H1 (cell line): ENCODE measurements around the gene RNF141. TPM values are rescaled to one million over a fixed set of nuclear protein-coding genes. Genes with fewer than 3 reads are reported as not detected.

Source experiments
- CTCF ChIA-PET: fragments of 300-600 bp; sonication (Branson Sonifier 250); formaldehyde crosslinking; loops from one replicate; lab custom pipeline; 2021; ENCODE audit not compliant: partially characterized antibody; lab: Charles Lee
- POLR2A ChIA-PET: fragments of 300-600 bp; sonication (Branson Sonifier 250); formaldehyde crosslinking; loops from one replicate; lab custom pipeline; 2021; ENCODE audit warnings: inconsistent platforms; ENCODE audit not compliant: partially characterized antibody; lab: Charles Lee
- DNase-seq, 2 experiments: peaks; one replicate each; pipeline versions ENCODE4 v3.0.0 to v3.0.0-alpha.2; 2010 to 2022; ENCODE audit warnings: low spot score in 2 of 2, low read depth in 1 of 2, mixed read lengths in 1 of 2
- FAIRE-seq: peaks from 2 replicates; lab custom pipeline; 2011; peaks lifted over from hg19 to GRCh38; lab: Jason Lieb, UNC
- H2AFZ ChIP-seq: 2 replicates; pipeline ENCODE4 v1.8.1; 2012; ENCODE audit warnings: low read length, inconsistent platforms
- H2AK5ac ChIP-seq: 2 replicates; pipeline ENCODE4 v1.6.1; 2013; ENCODE audit warnings: low read depth, low read length
- H2BK120ac ChIP-seq: replicated peaks from 2 replicates; pipeline ENCODE3; 2013; ENCODE audit warnings: low read depth, low read length, inconsistent platforms
- H2BK12ac ChIP-seq: 2 replicates; pipeline ENCODE4 v1.6.1; 2013; ENCODE audit warnings: low read depth, low read length
- H2BK15ac ChIP-seq: 2 replicates; pipeline ENCODE4 v1.6.1; 2013; ENCODE audit warnings: low read length
- H2BK20ac ChIP-seq: 2 replicates; pipeline ENCODE4 v1.6.1; 2013; ENCODE audit warnings: low read length
- H2BK5ac ChIP-seq: 2 replicates; pipeline ENCODE4 v1.6.1; 2013; ENCODE audit warnings: low read depth, low read length
- H3K14ac ChIP-seq: 2 replicates; pipeline ENCODE4 v1.6.1; 2013; ENCODE audit warnings: inconsistent platforms; ENCODE audit not compliant: insufficient read length
- H3K18ac ChIP-seq: 2 replicates; pipeline ENCODE4 v1.6.1; 2013; ENCODE audit warnings: low read length; ENCODE audit errors: extremely low read depth
- H3K23ac ChIP-seq: 2 replicates; pipeline ENCODE4 v1.6.1; 2013; ENCODE audit warnings: inconsistent platforms; ENCODE audit not compliant: insufficient read length
- H3K23me2 ChIP-seq: 2 replicates; pipeline ENCODE4 v1.6.1; 2013; ENCODE audit warnings: low read depth, low read length
- H3K27ac ChIP-seq: 2 replicates; pipeline ENCODE4 v1.6.1; 2011; ENCODE audit warnings: low read depth, low read length, inconsistent platforms
- H3K27me3 ChIP-seq, 4 experiments: replicated peaks in 1 of 4; 1 replicate in 1 of 4; 2 replicates in 3 of 4; pipeline versions ENCODE4 v1.6.1 to v1.8.1; 2011 to 2013; ENCODE audit warnings: low read length in 3 of 4, mild to moderate bottlenecking in 3 of 4, inconsistent platforms in 2 of 4, mixed read lengths in 2 of 4, moderate library complexity in 1 of 4; ENCODE audit not compliant: control insufficient read depth in 3 of 4, insufficient read depth in 3 of 4; ENCODE audit errors: extremely low read depth in 1 of 4
- H3K36me3 ChIP-seq, 4 experiments: 2 replicates each; pipeline versions ENCODE4 v1.6.1 to v1.8.1; 2011 to 2013; ENCODE audit warnings: mild to moderate bottlenecking in 4 of 4, low read length in 3 of 4, moderate library complexity in 2 of 4, control low read depth in 1 of 4, inconsistent platforms in 1 of 4; ENCODE audit not compliant: insufficient read depth in 4 of 4, control insufficient read depth in 2 of 4
- H3K4ac ChIP-seq: replicated peaks from 2 replicates; pipeline ENCODE3; 2013; ENCODE audit warnings: low read length, low read depth, mixed read lengths, inconsistent platforms; ENCODE audit not compliant: insufficient read length
- H3K4me1 ChIP-seq, 4 experiments: replicated peaks in 1 of 4; 1 replicate in 1 of 4; 2 replicates in 3 of 4; pipeline versions ENCODE4 v1.6.1 to v1.8.1; 2011 to 2013; ENCODE audit warnings: low read length in 3 of 4, inconsistent platforms in 2 of 4, mixed read lengths in 1 of 4; ENCODE audit not compliant: insufficient read depth in 4 of 4, control insufficient read depth in 3 of 4
- H3K4me2 ChIP-seq, 2 experiments: 2 replicates each; pipeline versions ENCODE4 v1.6.1 to v1.8.1; 2011 to 2013; ENCODE audit warnings: low read depth in 2 of 2, low read length in 2 of 2, control low read depth in 1 of 2, inconsistent platforms in 1 of 2, mild to moderate bottlenecking in 1 of 2; ENCODE audit not compliant: insufficient read depth in 1 of 2
- H3K4me3 ChIP-seq, 4 experiments: fragments of 200-600, 300-600 bp in 1 of 4; sonication (generic), shearing (Covaris generic), sonication (Bioruptor Twin) in 1 of 4; 2 replicates each; pipeline versions ENCODE4 v1.5.1 to v1.8.1; 2011 to 2016; ENCODE audit warnings: low read length in 4 of 4, low read depth in 3 of 4, control low read depth in 2 of 4, inconsistent platforms in 2 of 4, mild to moderate bottlenecking in 2 of 4, mixed read lengths in 1 of 4, moderate library complexity in 1 of 4; ENCODE audit not compliant: insufficient read depth in 2 of 4; ENCODE audit errors: extremely low read depth in 1 of 4
- H3K56ac ChIP-seq: replicated peaks from 2 replicates; pipeline ENCODE3; 2013; ENCODE audit warnings: low read depth, mild to moderate bottlenecking, mixed read lengths, low read length, inconsistent platforms; ENCODE audit not compliant: insufficient read length
- H3K79me1 ChIP-seq: 2 replicates; pipeline ENCODE4 v1.6.1; 2013; ENCODE audit warnings: low read depth, low read length, control low read depth
- H3K79me2 ChIP-seq, 2 experiments: 2 replicates each; pipeline versions ENCODE4 v1.6.1 to v1.8.1; 2012 to 2013; ENCODE audit warnings: low read length in 2 of 2, mild to moderate bottlenecking in 2 of 2, inconsistent platforms in 1 of 2; ENCODE audit not compliant: insufficient read depth in 2 of 2, control insufficient read depth in 1 of 2
- H3K9ac ChIP-seq, 4 experiments: replicated peaks in 1 of 4; 1 replicate in 1 of 4; 2 replicates in 3 of 4; pipeline versions ENCODE4 v1.6.1 to v1.8.1; 2011 to 2013; ENCODE audit warnings: low read depth in 3 of 4, low read length in 3 of 4, control low read depth in 2 of 4, mild to moderate bottlenecking in 2 of 4, moderate library complexity in 2 of 4, inconsistent platforms in 1 of 4; ENCODE audit errors: extremely low read depth in 1 of 4
- H3K9me3 ChIP-seq, 2 experiments: 2 replicates each; pipeline versions ENCODE4 v1.6.1 to v1.8.1; 2012 to 2013; ENCODE audit warnings: mild to moderate bottlenecking in 2 of 2, moderate library complexity in 2 of 2, control low read depth in 1 of 2, inconsistent platforms in 1 of 2, low read depth in 1 of 2, low read length in 1 of 2, mixed read lengths in 1 of 2; ENCODE audit not compliant: insufficient read depth in 2 of 2
- H4K20me1 ChIP-seq, 2 experiments: replicated peaks in 1 of 2; 2 replicates each; pipeline versions ENCODE3 to v1.8.1; 2011 to 2013; ENCODE audit warnings: inconsistent platforms in 2 of 2, low read length in 2 of 2, mild to moderate bottlenecking in 1 of 2; ENCODE audit not compliant: insufficient read depth in 2 of 2, control insufficient read depth in 1 of 2
- H4K5ac ChIP-seq: 2 replicates; pipeline ENCODE4 v1.6.1; 2013; ENCODE audit warnings: low read length, low read depth, mixed read lengths, inconsistent platforms; ENCODE audit not compliant: insufficient read length
- H4K8ac ChIP-seq: 2 replicates; pipeline ENCODE4 v1.8.0; 2013; ENCODE audit warnings: mild to moderate bottlenecking, moderate library complexity, low read length, inconsistent platforms; ENCODE audit not compliant: insufficient read depth; ENCODE audit errors: extremely low read depth
- H4K91ac ChIP-seq: replicated peaks from 2 replicates; pipeline ENCODE3; 2013; ENCODE audit warnings: low read length, mixed read lengths, inconsistent platforms; ENCODE audit not compliant: insufficient read length
- ASH2L ChIP-seq: fragments of 200-600, 300-600 bp; sonication (generic); IDR thresholded peaks from one replicate; pipeline ENCODE4 v1.7.1; 2017; ENCODE audit warnings: low read length
- CBX8 ChIP-seq: fragments of 300-800, 300-1000 bp; sonication (generic); IDR thresholded peaks from 2 replicates; pipeline ENCODE4 v1.7.1; 2016; ENCODE audit warnings: low read depth, low read length, borderline replicate concordance
- CTCF ChIP-seq, 3 experiments: IDR thresholded peaks; 1 replicate in 2 of 3; 2 replicates in 1 of 3; pipeline versions ENCODE4 v1.5.1 to v1.6.1; 2011; ENCODE audit warnings: low read length in 3 of 3, mild to moderate bottlenecking in 3 of 3, inconsistent platforms in 2 of 3, low read depth in 1 of 3, moderate library complexity in 1 of 3; ENCODE audit not compliant: insufficient read depth in 1 of 3; ENCODE audit errors: control extremely low read depth in 1 of 3
- JUND ChIP-seq: IDR thresholded peaks from 2 replicates; pipeline ENCODE4 v1.6.1; 2011; ENCODE audit warnings: mild to moderate bottlenecking, improper control_type of control experiment, low read length
- KDM4A ChIP-seq: IDR thresholded peaks from one replicate; pipeline ENCODE4 v1.7.1; 2012; ENCODE audit warnings: low read depth, mild to moderate bottlenecking, moderate library complexity, low read length, inconsistent platforms; ENCODE audit not compliant: severe bottlenecking
- PHF8 ChIP-seq: fragments of 200-600 bp; sonication (generic); conservative IDR thresholded peaks from 2 replicates; pipeline ENCODE4 v1.7.1; 2012; ENCODE audit warnings: low read depth, mild to moderate bottlenecking, inconsistent platforms, low read length, moderate library complexity
- RNF2 ChIP-seq: fragments of 200-900, 300-1000 bp; sonication (generic); IDR thresholded peaks from 2 replicates; pipeline ENCODE4 v1.7.1; 2016; ENCODE audit warnings: borderline replicate concordance, low read depth, mild to moderate bottlenecking, antibody characterized with exemption, low read length; ENCODE audit not compliant: poor library complexity, severe bottlenecking; ENCODE audit errors: missing control alignments
- SIX5 ChIP-seq: IDR thresholded peaks from 2 replicates; pipeline ENCODE4 v1.6.1; 2011; ENCODE audit warnings: mild to moderate bottlenecking, low read depth, low read length
- SP1 ChIP-seq: IDR thresholded peaks from 2 replicates; pipeline ENCODE4 v1.6.1; 2011; ENCODE audit warnings: low read depth, low read length
- USF2 ChIP-seq: IDR thresholded peaks from 2 replicates; pipeline ENCODE4 v1.6.1; 2011; ENCODE audit warnings: low read length, improper control_type of control experiment
- polyA plus RNA-seq, 7 experiments: library from polyadenylated mRNA; depleted of rRNA in 3 of 7; stranded (reverse) in 5 of 7; unstranded in 2 of 7; fragments of >200 nt in 5 of 7; fragments of 200-250 nt in 2 of 7; gene quantifications; 1 replicate in 5 of 7; 2 replicates in 1 of 7; 4 replicates in 1 of 7; pipeline versions ENCODE4 v1.2.1 to v1.2.3, GENCODE V29; 2011 to 2013; ENCODE audit warnings: missing spikeins in 2 of 7, mixed read lengths in 2 of 7
- total RNA-seq: library from RNA; stranded (reverse); fragmentation: NEBNext Ultra II Directional; extraction: Animal tissue kit (Norgen Biotek cat#: 25700); gene quantifications from 2 replicates; pipeline ENCODE4 v1.2.1, GENCODE V29; 2021

The RNF141 gene
- total and polyA plus RNA-seq, 2 of the 8 experiments (the other 6 are each of a cell fraction or from before 2014, with no cell fraction given), result 8.5 to 22.8 TPM

- peaks cover 0 to 8% (median 2%) of the 10 kb centered on the region in 4 experiments; a peak in 3 of 8 replicates for H3K36me3 ChIP-seq
Observed at GRCh38 chr11:10528121-10528520, 12.9 kb downstream of the RNF141 start.

More at GRCh38 chr11:10528121-10528520, 12.9 kb downstream of the RNF141 start:
- H2AFZ ChIP-seq, result no peak overlapping the region
- H3K79me2 ChIP-seq, result no peaks in the 10 kb centered on the region
- no peak overlapping the region for H2BK15ac ChIP-seq
- no peaks in the 10 kb centered on the region for H3K23me2 ChIP-seq
- H3K14ac ChIP-seq, result no peak overlapping the region
- H2BK12ac ChIP-seq, result no peak overlapping the region
- H2AK5ac ChIP-seq, result no peak overlapping the region
- H2BK20ac ChIP-seq, result no peak overlapping the region
- CTCF ChIA-PET, result interaction anchor here (0.6 to 1.1 kb wide), 3 partner anchors 12 to 917 kb away, joined by 3 read pairs; partner anchors contain the start of gene RNF141
- TF ChIP-seq ASH2L (no peak), RNF2 (no peak), KDM4A (no peak), JUND (no peak), CBX8 (no peak), USF2 (no peak), SP1 (no peak), SIX5 (no peak), PHF8 (no peak), CTCF (IDR thresholded peaks at IDR 0.05; ENCODE audit: control extremely low read depth in 1 of 3, insufficient read depth in 1 of 3, low read depth in 1 of 3, low read length in 3 of 3) (no peak)
- no peak overlapping the region for H3K4ac ChIP-seq
- no peak overlapping the region for H3K4me2 ChIP-seq
- FAIRE-seq (no peak), DNase-seq (no peak)
- no peaks in the 10 kb centered on the region for H3K27me3 ChIP-seq
- H4K5ac ChIP-seq, result no peak overlapping the region
- H4K91ac ChIP-seq, result no peak overlapping the region
- H2BK120ac ChIP-seq, result no peak overlapping the region
- no peak overlapping the region for H3K56ac ChIP-seq
- no peak overlapping the region for H3K4me3 ChIP-seq
- H4K8ac ChIP-seq, result no peak overlapping the region
- no peak overlapping the region for H3K18ac ChIP-seq
- no peaks in the 10 kb centered on the region for H3K9me3 ChIP-seq
- no peak overlapping the region for H3K23ac ChIP-seq
- no peaks in the 10 kb centered on the region for H3K79me1 ChIP-seq
- no peak overlapping the region for H3K9ac ChIP-seq
- H2BK5ac ChIP-seq, result no peak overlapping the region
- no peaks in the 10 kb centered on the region for H4K20me1 ChIP-seq
- POLR2A ChIA-PET, result no interaction called here
- H3K4me1 ChIP-seq, result no peaks in the 10 kb centered on the region
- H3K27ac ChIP-seq, result no peak overlapping the region
